HG02840 (cell line): ENCODE data around the gene CETP.

ENCODE experiments used
- ATAC-seq: cut with Tn5 transposase; IDR thresholded peaks from one replicate; pipeline ENCODE4 v1.9.1; 2021; ENCODE audit warnings: mild to moderate bottlenecking, moderate library complexity, moderate number of reproducible peaks; ENCODE audit not compliant: unreplicated experiment, low FRiP score

CETP gene

GRCh38 chr16:57016301-57016700 lies 54.6 kb downstream of the CETP start:
- no peak for ATAC-seq

DNA sequence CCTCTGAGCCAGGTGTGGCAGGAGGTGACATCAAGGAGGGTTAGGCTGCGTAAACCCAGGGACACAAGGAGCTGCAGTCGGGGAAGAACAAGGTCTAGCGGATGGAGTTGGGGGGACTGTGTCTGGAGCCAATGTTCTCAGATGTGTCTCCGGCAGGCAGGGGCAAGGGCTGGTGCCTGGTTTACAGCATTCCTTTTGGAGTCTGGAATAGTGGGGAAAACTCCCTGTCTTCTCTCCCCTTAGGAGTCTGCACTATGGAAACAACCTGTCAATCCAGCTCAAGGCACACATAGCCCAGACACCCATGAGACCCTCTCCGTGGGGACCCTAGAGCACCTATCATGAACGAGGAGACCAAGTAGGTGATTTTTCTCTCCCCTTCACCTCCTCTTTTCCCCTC lies 55.1 kb downstream of the CETP start:
- ATAC-seq: no peak

DNA sequence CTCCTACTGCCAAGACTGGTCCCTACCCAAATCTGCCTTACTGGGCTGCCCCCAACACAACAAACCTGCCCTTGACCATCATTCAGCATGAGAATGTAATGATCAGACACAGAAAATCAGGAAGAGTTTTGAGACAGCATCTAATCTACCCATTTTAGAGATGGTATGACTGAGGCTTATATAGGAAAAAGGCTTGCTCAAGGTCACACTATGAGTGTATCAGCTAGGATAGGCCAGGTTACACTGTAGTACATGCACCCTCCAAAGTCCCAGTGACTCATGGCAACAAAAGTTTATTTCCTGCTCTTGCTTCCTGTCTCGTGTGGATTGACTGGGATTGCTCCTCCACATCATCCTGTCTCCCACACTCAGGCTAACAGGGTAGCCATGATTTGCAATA lies 55.5 kb downstream of the CETP start:
- no peak for ATAC-seq

DNA sequence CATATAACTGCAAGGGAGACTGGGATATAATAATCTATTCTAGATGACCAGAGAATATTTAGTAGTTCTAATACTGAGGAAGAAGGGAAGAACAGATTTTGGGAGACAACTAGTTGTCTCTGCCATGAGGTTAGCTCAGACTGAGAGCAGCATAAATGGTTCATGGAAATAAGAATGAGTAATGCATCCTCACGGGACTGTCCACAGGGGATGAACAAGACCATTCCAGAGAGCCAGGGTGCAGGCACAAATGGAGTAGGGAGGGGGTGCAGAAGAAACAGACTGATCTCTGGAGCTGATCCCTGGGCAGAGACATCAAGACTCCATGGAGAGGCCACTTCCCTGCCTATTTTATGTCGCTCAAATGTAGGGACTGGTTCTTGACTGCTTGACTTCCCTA lies 58.0 kb downstream of the CETP start:
- ATAC-seq: no peak

DNA sequence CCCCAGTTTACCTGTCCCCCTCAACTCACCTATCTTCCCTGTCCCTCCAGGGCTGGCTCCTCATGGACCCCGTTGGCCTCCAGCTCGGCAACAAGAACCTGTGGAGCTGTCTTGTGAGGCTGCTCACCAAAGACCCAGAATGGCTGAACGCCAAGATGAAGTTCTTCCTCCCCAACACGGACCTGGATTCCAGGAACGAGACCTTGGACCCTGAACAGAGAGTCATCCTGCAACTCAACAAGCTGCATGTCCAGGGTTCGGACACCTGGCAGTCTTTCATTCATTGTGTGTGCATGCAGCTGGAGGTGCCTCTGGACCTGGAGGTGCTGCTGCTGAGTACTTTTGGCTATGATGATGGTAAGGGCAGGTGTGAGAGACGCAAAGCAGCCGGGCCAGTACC lies 58.9 kb downstream of the CETP start:
- no peak for ATAC-seq

GRCh38 chr16:57021757-57022156 lies 60.0 kb downstream of the CETP start:
- ATAC-seq: no peak

GRCh38 chr16:57022445-57022844 lies 60.7 kb downstream of the CETP start:
- ATAC-seq: no peak

DNA sequence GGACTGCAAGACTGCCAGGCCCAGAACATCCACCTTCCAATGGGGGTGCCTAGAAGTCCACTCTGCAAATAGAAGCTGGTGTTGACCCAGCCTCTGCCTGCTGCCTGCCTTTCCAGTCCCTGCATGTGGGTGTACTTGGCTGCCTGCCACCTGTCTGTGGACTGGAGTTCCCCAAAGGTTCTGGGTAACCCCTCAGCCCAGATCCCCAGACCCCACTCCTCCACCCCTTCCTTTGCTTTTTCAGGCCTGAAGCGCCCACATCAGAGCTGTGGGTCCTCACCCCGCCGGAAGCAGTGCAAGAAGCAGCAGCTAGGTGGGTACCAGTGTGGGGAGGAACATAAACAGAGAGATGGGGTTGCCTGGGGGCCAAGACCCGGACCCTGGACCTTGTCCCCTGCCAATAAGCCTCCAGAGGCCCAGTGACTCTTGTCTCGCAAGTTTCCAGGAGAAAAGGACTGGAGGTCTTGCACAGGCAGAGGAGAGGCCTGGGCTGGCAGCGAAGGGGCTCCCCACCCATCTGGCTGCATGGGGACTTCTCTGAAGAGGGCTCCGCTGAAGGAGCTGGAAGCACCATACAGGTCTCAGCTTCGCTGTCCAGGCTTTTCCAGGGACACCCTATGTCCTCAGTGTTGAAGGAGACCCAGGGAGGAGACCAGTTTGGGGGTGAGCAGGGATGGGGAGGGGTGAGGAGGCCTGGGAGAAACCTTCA lies 61.9 kb downstream of the CETP start:
- no peak for ATAC-seq

GRCh38 chr16:57024894-57025680 lies 63.3 kb downstream of the CETP start:
- ATAC-seq: no peak

DNA sequence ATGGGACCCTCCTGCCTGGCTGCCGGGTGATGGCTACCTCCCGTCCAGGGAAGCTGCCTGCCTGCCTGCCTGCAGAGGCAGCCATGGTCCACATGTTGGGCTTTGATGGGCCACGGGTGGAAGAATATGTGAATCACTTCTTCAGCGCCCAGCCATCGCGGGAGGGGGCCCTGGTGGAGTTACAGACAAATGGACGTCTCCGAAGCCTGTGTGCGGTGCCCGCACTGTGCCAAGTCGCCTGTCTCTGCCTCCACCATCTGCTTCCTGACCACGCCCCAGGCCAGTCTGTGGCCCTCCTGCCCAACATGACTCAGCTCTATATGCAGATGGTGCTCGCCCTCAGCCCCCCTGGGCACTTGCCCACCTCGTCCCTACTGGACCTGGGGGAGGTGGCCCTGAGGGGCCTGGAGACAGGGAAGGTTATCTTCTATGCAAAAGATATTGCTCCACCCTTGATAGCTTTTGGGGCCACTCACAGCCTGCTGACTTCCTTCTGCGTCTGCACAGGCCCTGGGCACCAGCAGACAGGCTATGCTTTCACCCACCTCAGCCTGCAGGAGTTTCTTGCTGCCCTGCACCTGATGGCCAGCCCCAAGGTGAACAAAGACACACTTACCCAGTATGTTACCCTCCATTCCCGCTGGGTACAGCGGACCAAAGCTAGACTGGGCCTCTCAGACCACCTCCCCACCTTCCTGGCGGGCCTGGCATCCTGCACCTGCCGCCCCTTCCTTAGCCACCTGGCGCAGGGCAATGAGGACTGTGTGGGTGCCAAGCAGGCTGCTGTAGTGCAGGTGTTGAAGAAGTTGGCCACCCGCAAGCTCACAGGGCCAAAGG lies 64.4 kb downstream of the CETP start:
- no peak for ATAC-seq

DNA sequence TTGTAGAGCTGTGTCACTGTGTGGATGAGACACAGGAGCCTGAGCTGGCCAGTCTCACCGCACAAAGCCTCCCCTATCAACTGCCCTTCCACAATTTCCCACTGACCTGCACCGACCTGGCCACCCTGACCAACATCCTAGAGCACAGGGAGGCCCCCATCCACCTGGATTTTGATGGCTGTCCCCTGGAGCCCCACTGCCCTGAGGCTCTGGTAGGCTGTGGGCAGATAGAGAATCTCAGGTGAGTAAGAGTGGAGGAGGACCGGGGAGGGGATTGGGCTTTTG lies 65.0 kb downstream of the CETP start:
- no peak for ATAC-seq

- no peak for ATAC-seq
Observed at GRCh38 chr16:57027067-57027466, 65.3 kb downstream of the CETP start.

DNA sequence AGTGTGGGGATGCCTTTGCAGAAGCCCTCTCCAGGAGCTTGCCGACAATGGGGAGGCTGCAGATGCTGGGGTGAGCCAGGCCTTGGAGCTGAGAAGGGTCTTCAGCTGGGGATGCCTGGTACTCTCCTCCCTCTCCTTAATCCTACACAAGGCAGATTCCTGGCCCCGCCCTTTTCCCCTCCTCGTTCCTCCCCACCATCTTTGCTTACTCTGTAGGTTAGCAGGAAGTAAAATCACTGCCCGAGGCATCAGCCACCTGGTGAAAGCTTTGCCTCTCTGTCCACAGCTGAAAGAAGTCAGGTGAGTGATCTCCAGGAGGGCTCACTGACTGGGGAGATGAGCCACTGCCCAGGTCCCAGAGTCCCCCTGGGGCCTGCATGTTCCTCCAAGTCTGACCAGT lies 66.3 kb downstream of the CETP start:
- no peak for ATAC-seq

GRCh38 chr16:57029161-57030160 lies 67.7 kb downstream of the CETP start:
- ATAC-seq: no peak

DNA sequence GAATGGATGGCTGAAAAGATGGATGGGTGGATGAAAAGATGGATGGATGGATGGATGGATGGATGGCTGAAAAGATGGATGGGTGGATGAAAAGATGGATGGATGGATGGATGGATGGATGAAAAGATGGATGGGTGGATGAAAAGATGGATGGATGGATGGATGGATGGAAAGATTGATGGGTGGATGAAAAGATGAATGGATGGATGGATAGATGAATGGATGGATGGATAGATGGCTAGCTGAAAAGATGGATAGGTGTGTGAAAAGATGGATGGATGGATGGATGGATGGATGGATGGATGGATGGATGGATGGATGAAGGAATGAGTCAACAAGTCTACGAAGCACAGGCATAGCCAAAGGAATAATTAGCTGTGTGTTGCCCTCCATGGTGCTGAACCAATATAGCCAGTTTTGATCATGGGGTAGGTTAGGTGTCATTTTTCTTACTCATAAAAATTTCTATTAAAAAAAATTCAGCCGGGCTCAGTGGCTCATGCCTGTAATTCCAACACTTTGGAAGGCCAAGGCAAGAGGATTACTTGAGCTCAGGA lies 68.7 kb downstream of the CETP start:
- ATAC-seq: no peak

- no peak for ATAC-seq
Observed at GRCh38 chr16:57031156-57031555, 69.4 kb downstream of the CETP start.

DNA sequence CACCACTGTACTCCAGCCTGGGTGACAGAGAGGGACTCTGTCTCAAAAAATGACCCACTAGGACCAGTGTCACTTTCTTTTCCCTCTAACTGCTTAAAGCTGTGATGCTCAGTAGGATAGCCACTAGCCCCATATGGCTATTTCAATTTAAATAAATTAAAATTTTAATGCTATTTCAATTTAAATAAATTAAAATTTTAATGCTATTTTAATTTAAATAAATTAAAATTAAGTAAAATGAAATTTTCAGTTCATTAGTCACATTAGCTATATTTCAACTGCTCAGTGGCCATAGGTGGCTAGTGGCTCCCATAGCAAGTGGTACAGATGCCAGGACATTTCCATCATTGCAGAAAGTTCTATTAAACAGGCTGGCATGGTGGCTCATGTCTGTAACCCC lies 70.6 kb downstream of the CETP start:
- no peak for ATAC-seq

GRCh38 chr16:57032931-57033330 lies 71.2 kb downstream of the CETP start:
- no peak for ATAC-seq
